GM12878 (cell line): ENCODE measurements around the gene TNIP1. TPM values are rescaled to one million over a fixed set of nuclear protein-coding genes. Genes with fewer than 3 reads are reported as not detected.

Experiments
- ATAC-seq: fragments of 200-7000 bp; cut with Tn5 transposase; 3 replicates; pipeline ENCODE4 v1.9.1; 2020; ENCODE audit warnings: mild to moderate bottlenecking, moderate library complexity
- BruUV-seq: library from RNA; stranded (reverse); fragments of 400-500 nt; replicated peaks from 2 replicates; lab custom pipeline; 2021; lab: Mats Ljungman, UMichigan
- CTCF ChIA-PET: fragments of 300-600 bp; sonication (Branson Sonifier 250); formaldehyde crosslinking; extraction: SDS; loops from one replicate; lab custom pipeline; 2021; ENCODE audit warnings: inconsistent platforms; lab: Yijun Ruan, JAX
- POLR2A ChIA-PET: fragments of 350-600 bp; formaldehyde crosslinking; extraction: SDS; loops from one replicate; lab custom pipeline; 2021; ENCODE audit warnings: inconsistent platforms; lab: Charles Lee
- RAD21 ChIA-PET: fragments of 300-600 bp; sonication (Branson Sonifier 250); formaldehyde crosslinking; loops from one replicate; lab custom pipeline; 2023; ENCODE audit warnings: antibody characterized with exemption; ENCODE audit not compliant: unreplicated experiment; lab: Charles Lee
- SMC1A ChIA-PET: fragments of 300-600 bp; sonication (Branson Sonifier 250); formaldehyde crosslinking; loops from one replicate; lab custom pipeline; 2023; ENCODE audit not compliant: unreplicated experiment, uncharacterized antibody; lab: Charles Lee
- DNase-seq: peaks from one replicate; pipeline ENCODE4 v3.0.0-alpha.2; 2011; ENCODE audit warnings: low read depth, low spot score
- FAIRE-seq: peaks from 3 replicates; lab custom pipeline; 2011; peaks lifted over from hg19 to GRCh38; lab: Jason Lieb, UNC
- H2AFZ ChIP-seq: 2 replicates; pipeline ENCODE4 v1.6.0; 2011; ENCODE audit warnings: low read depth, low read length, control low read depth; ENCODE audit not compliant: control insufficient read depth
- H3K27ac ChIP-seq: 2 replicates; pipeline ENCODE4 v1.5.1; 2011; ENCODE audit warnings: control low read depth; ENCODE audit not compliant: control insufficient read depth, insufficient read depth
- H3K27me3 ChIP-seq, 2 experiments: replicated peaks in 1 of 2; 2 replicates each; pipeline versions ENCODE4 v1.6.0 to v1.6.1; 2011; ENCODE audit warnings: low read length in 1 of 2; ENCODE audit not compliant: control insufficient read depth in 2 of 2, insufficient read depth in 2 of 2
- H3K36me3 ChIP-seq, 2 experiments: 2 replicates each; pipeline ENCODE4 v1.5.1; 2011; ENCODE audit warnings: low read length in 1 of 2; ENCODE audit not compliant: control insufficient read depth in 2 of 2, insufficient read depth in 2 of 2
- H3K4me1 ChIP-seq: 2 replicates; pipeline ENCODE4 v1.6.1; 2011; ENCODE audit warnings: mild to moderate bottlenecking, low read length, moderate library complexity, mixed read lengths; ENCODE audit not compliant: control insufficient read depth, insufficient read depth
- H3K4me2 ChIP-seq: 2 replicates; pipeline ENCODE4 v1.6.0; 2011; ENCODE audit warnings: control low read depth; ENCODE audit not compliant: control insufficient read depth, insufficient read depth
- H3K4me3 ChIP-seq: fragments of 200-600 bp; sonication (generic); 2 replicates; pipeline ENCODE4 v1.5.1; 2016
- H3K79me2 ChIP-seq: 2 replicates; pipeline ENCODE4 v1.6.0; 2011; ENCODE audit warnings: low read length; ENCODE audit not compliant: control insufficient read depth, insufficient read depth
- H3K9ac ChIP-seq: 2 replicates; pipeline ENCODE4 v1.8.0; 2011; ENCODE audit warnings: low read length, control low read depth, mixed read lengths; ENCODE audit not compliant: control insufficient read depth, insufficient read depth
- H3K9me3 ChIP-seq: replicated peaks from 3 replicates; pipeline ENCODE4 v1.5.1; 2011; ENCODE audit warnings: mild to moderate bottlenecking, low read length; ENCODE audit not compliant: control insufficient read depth, insufficient read depth
- H4K20me1 ChIP-seq: 2 replicates; pipeline ENCODE4 v1.6.0; 2011; ENCODE audit not compliant: control insufficient read depth, insufficient read depth
- BCLAF1 ChIP-seq: fragments of 450-650 bp; IDR thresholded peaks from 2 replicates; pipeline ENCODE4 v1.6.1; 2017; ENCODE audit warnings: antibody characterized with exemption, mild to moderate bottlenecking, moderate library complexity
- IRF4 ChIP-seq: IDR thresholded peaks from 2 replicates; pipeline ENCODE4 v1.6.1; 2011; ENCODE audit warnings: low read depth, low read length
- MEF2B ChIP-seq: fragments of 450-650 bp; IDR thresholded peaks from 2 replicates; pipeline ENCODE4 v1.6.1; 2018; ENCODE audit warnings: mild to moderate bottlenecking, moderate library complexity; ENCODE audit not compliant: partially characterized antibody, poor library complexity, severe bottlenecking
- RAD21 ChIP-seq: IDR thresholded peaks from 2 replicates; pipeline ENCODE4 v1.6.1; 2011; ENCODE audit warnings: mild to moderate bottlenecking, low read depth, low read length, moderate library complexity; ENCODE audit not compliant: insufficient read depth
- SKIL ChIP-seq: fragments of 450-650 bp; IDR thresholded peaks from 2 replicates; pipeline ENCODE4 v1.6.1; 2017; ENCODE audit warnings: mild to moderate bottlenecking, low read depth, inconsistent platforms; ENCODE audit not compliant: poor library complexity, severe bottlenecking
- SMC3 ChIP-seq: IDR thresholded peaks from 2 replicates; pipeline ENCODE4 v1.6.1; 2011; ENCODE audit warnings: low read length, improper control_type of control experiment, borderline replicate concordance
- TCF12 ChIP-seq: IDR thresholded peaks from 2 replicates; pipeline ENCODE4 v1.6.1; 2011; ENCODE audit warnings: low read depth, mild to moderate bottlenecking, low read length
- TCF7 ChIP-seq: IDR thresholded peaks from 2 replicates; pipeline ENCODE4 v1.6.1; 2014; ENCODE audit warnings: antibody characterized with exemption, borderline replicate concordance
- YY1 ChIP-seq: IDR thresholded peaks from 2 replicates; pipeline ENCODE4 v1.6.1; 2011; ENCODE audit warnings: low read depth, mild to moderate bottlenecking, low read length
- WGBS: methylation state at CpG from one replicate; pipeline ENCODE4 v1.1.6; 2016; ENCODE audit warnings: low lambda C conversion rate; ENCODE audit not compliant: insufficient replicate concordance, insufficient coverage; ENCODE audit errors: missing lambda C conversion rate; 5-methylcytosine and 5-hydroxymethylcytosine counted together
- in situ Hi-C: fragments of 300-500 bp; cut with MboI; formaldehyde crosslinking; loops from 9 replicates; pipeline ENCODE4 v1.14.3; 2018; ENCODE audit warnings: mixed read lengths
- intact Hi-C: fragments of 100-400 bp; cut with micrococcal nuclease; formaldehyde crosslinking; loops from one replicate; pipeline ENCODE4 v1.14.2; 2022; ENCODE audit not compliant: unreplicated experiment
- polyA plus RNA-seq, 11 experiments: library from polyadenylated mRNA; depleted of rRNA in 4 of 11; unstranded in 6 of 11; stranded (reverse) in 5 of 11; fragments of >200 nt; fragmentation: Nextera tagmentation in 4 of 11; fragmentation: Illumina TruSeq in 1 of 11; extraction: Ambion mirVana in 4 of 11; extraction: Trizol in 1 of 11; gene quantifications; 1 replicate in 1 of 11; 2 replicates in 10 of 11; pipeline versions ENCODE4 v1.2.1 to v1.2.3, GENCODE V29; 2011 to 2016; ENCODE audit warnings: inconsistent platforms in 2 of 11, missing spikeins in 2 of 11, low read depth in 1 of 11
- total RNA-seq, 4 experiments: library from RNA; depleted of rRNA in 3 of 4; stranded (reverse); fragments of >200 nt in 3 of 4; fragmentation: Illumina TruSeq in 1 of 4; extraction: Trizol in 1 of 4; gene quantifications; 2 replicates each; pipeline versions ENCODE4 v1.2.1 to v1.2.3, GENCODE V29; 2013 to 2021

Gene TNIP1
- total and polyA plus RNA-seq, 10 of the 15 experiments (the other 5 are each of a cell fraction or from before 2014, with no cell fraction given): 4.4 to 279 (median 150) TPM

- no peak for ATAC-seq
- H3K27ac ChIP-seq: no peak overlapping the region
- BruUV-seq: no TSS peak
- RAD21 ChIA-PET: interaction anchor here (1.1 to 3.3 kb wide), 3 partner anchors 113 to 162 kb away, joined by 5 to 13 read pairs (median 5); no protein-coding TSS in a partner anchor
- H3K36me3 ChIP-seq: no peaks in the 10 kb centered on the region
- in situ Hi-C loops: no loop called here
- no peaks in the 10 kb centered on the region for H3K9me3 ChIP-seq
- H3K4me1 ChIP-seq: no peaks in the 10 kb centered on the region
- H3K79me2 ChIP-seq: no peaks in the 10 kb centered on the region
- FAIRE-seq: no peak
- H3K27me3 ChIP-seq: no peaks in the 10 kb centered on the region
- intact Hi-C loops: loop anchor here (1.0 to 10.0 kb wide), 2 partner anchors 162 to 312 kb away; no protein-coding TSS in a partner anchor
- no peak overlapping the region for H3K4me2 ChIP-seq
- no peak overlapping the region for H3K9ac ChIP-seq
- TF ChIP-seq TCF12 (no peak), MEF2B (no peak)
- SMC1A ChIA-PET: interaction anchor here (1.1 to 2.3 kb wide), 4 partner anchors 11 to 162 kb away, joined by 3 to 9 read pairs (median 6); no protein-coding TSS in a partner anchor
- no peaks in the 10 kb centered on the region for H4K20me1 ChIP-seq
- POLR2A ChIA-PET: interaction anchor here (0.6 kb wide), 2 partner anchors 165 to 1307 kb away, joined by 4 to 5 read pairs; no protein-coding TSS in a partner anchor
- DNase-seq: no peak
- no peak overlapping the region for H2AFZ ChIP-seq
- WGBS: 55% methylated on average over 9 of the region's 9 CpGs
- CTCF ChIA-PET: interaction anchor here (0.7 to 3.2 kb wide), 9 partner anchors 10 to 521 kb away, joined by 3 to 17 read pairs (median 5); partner anchors contain the start of gene SLC36A3
- no peak overlapping the region for H3K4me3 ChIP-seq
Measured at GRCh38 chr5:151002681-151003502, 77.9 kb downstream of the TNIP1 start.

GRCh38 chr5:151002250-151002649, 78.6 kb downstream of the TNIP1 start:
- SMC1A ChIA-PET: interaction anchor here (1.3 to 2.3 kb wide), 3 partner anchors 113 to 163 kb away, joined by 5 to 9 read pairs (median 8); no protein-coding TSS in a partner anchor
- Histone ChIP-seq H3K27ac (no peak overlapping the region), H3K9me3 (no peaks in the 10 kb centered on the region), H3K27me3 (no peaks in the 10 kb centered on the region), H2AFZ (no peak overlapping the region), H3K4me2 (no peak overlapping the region), H3K36me3 (no peaks in the 10 kb centered on the region), H3K4me1 (no peaks in the 10 kb centered on the region), H4K20me1 (no peaks in the 10 kb centered on the region), H3K79me2 (no peaks in the 10 kb centered on the region), H3K4me3 (no peak overlapping the region), H3K9ac (no peak overlapping the region)
- WGBS: 32% methylated on average over 2 of the region's 2 CpGs
- POLR2A ChIA-PET: interaction anchor here (0.6 kb wide), 3 partner anchors 84 to 1306 kb away, joined by 3 to 5 read pairs (median 4); no protein-coding TSS in a partner anchor
- DNase-seq (no peak), FAIRE-seq (no peak), ATAC-seq (no peak)
- RAD21 ChIA-PET: interaction anchor here (1.1 to 3.3 kb wide), 3 partner anchors 113 to 162 kb away, joined by 5 to 13 read pairs (median 5); no protein-coding TSS in a partner anchor
- in situ Hi-C loops: no loop called here
- CTCF ChIA-PET: interaction anchor here (0.7 to 3.2 kb wide), 10 partner anchors 10 to 521 kb away, joined by 3 to 17 read pairs (median 5); partner anchors contain the start of gene SLC36A3
- BruUV-seq: no TSS peak
- intact Hi-C loops: loop anchor here (1.0 to 10.0 kb wide), 2 partner anchors 163 to 313 kb away; no protein-coding TSS in a partner anchor
- TF ChIP-seq SMC3: peak; percentile 25; the same call in 1 of the 2 replicates
- TF ChIP-seq YY1: no peak
- no peak for TF ChIP-seq MEF2B
- TF ChIP-seq IRF4: no peak
- TF ChIP-seq TCF7: no peak
- TF ChIP-seq BCLAF1: no peak
- TF ChIP-seq RAD21: peak; percentile 42
- no peak for TF ChIP-seq SKIL
